GM21390 (cell line): ENCODE measurements around the gene COL25A1.

Source experiments
- ATAC-seq: cut with Tn5 transposase; IDR thresholded peaks from one replicate; pipeline ENCODE4 v1.9.1; 2021; ENCODE audit not compliant: unreplicated experiment

COL25A1 gene

DNA sequence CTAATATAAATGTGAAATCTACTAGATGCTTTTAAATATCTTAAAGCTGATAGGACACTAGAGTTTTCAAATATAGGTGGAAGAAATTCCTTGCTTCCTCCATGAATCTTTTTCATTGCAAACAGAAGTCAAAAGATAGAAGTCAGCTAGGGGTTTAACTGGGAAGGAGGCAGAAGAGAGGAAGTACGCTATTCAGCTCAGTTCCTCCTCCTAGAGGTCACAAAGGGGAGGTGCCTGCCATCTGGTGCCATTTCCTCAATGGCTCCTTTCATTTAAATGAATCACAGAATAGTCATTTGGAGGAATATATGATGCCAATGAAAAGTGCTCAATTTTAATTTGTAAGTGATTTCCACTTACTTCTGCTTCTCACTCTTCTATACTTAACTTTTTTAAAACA, 8.5 kb downstream of the COL25A1 start:
- ATAC-seq, result peak; percentile 94

GRCh38 chr4:109291707-109292238, 10.7 kb downstream of the COL25A1 start:
- ATAC-seq, result no peak

DNA sequence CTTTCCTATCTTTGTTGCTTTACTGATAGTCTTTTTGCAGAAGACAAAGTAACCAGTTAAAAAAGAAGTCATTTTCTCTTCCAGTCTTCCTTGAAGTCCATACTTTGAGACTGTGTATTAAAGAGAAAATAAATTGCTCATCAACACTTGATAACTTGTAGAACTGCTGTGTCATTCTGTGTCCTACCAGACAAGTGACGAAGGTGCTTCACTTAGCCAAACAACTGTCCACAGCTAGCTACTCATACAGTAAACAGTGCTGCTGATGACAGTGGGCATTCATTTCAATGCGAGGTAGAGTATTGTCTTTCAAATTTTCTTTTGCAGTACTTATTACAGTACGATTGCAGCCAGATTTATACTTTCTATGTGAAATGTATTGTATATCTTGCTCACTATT, 11.5 kb downstream of the COL25A1 start:
- no peak for ATAC-seq

- ATAC-seq, result peak; percentile 89
Measured at GRCh38 chr4:109278594-109279031, 23.8 kb downstream of the COL25A1 start.

DNA sequence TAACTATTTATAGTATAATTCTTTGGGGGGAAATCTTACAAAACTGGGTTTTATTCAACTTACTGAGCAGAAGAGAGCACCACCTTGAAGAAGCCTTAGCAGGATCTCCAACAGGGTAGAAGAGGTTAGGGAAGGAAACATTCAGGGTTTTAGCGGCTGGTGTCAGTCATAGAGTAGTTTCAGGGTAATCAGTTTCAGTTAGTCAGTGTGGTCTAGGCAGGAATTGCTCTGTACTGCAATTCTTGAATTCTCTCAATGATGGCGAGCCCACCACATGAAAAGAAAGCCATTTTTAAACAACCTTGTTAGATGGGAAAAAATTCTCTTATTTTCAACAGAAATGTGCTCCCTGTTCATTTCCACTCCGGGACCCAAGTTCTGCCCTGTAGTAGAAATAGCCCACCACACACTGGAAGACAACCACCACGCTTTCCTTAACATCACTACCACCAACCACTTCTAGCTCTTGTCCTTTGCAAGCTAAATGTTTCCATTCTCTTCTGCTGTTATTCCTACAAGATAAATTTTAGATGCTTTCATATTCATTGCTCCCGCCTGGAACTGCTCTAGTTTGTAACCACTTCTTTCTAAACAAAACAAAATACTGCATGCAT, 25.9 kb downstream of the COL25A1 start:
- ATAC-seq, result peak; percentile 79

GRCh38 chr4:109275066-109275745, 27.3 kb downstream of the COL25A1 start:
- ATAC-seq, result no peak

GRCh38 chr4:109266891-109267290, 35.6 kb downstream of the COL25A1 start:
- ATAC-seq, result no peak

DNA sequence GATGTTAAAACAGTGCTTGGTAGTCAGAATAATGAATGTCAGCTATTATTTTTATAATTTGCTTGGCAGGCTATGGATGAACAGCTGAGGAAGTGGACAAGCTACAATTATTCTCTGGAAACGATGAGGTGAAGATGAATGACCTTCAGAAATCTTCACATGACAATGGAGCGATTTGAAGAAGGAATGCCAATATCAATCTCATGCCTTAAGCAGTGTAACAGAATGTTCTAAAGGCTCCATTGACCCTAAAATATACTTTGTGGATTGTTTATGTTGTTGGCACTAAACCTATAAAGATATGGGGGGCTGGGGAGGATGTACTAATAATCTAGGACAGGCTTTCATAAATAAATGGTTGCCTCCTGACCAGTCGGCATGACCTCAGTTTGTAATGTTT, 36.2 kb downstream of the COL25A1 start:
- ATAC-seq, result no peak

DNA sequence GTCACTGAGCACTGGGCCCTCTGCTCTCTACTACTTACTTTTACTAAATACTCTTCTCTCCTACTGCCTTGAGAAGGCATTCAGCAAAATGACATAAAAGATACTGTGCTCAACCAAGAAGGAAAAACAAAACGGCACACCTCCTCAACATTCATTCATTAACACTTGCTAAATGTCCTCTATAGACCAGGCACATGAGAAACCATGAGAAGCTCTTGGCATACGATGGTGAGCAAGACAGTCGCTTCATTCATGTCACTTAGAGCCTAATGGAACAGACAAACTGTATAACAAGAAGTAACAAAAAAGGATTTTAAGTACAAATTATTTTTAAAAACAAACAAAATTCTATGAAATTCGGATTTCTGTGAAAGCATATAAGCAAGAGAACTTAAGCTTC, 38.7 kb downstream of the COL25A1 start:
- ATAC-seq, result no peak

DNA sequence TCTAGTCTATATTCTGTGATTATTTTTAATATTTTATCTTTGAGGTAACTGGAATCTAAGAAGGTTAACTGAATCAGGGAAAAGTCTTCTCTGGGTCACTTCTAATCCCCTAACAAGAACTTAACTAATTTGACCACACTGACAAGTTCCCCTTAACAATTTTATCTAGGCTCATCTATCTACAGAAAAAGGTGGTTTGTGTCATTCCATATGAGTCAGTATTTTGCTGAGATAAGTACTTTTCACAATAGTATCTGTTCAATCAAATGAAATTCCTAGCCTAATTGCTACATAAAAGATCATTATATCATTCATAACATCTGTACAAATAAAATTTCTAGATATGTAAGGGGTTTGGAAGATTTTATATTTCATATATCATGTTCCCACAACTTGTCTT, 45.6 kb downstream of the COL25A1 start:
- no peak for ATAC-seq

DNA sequence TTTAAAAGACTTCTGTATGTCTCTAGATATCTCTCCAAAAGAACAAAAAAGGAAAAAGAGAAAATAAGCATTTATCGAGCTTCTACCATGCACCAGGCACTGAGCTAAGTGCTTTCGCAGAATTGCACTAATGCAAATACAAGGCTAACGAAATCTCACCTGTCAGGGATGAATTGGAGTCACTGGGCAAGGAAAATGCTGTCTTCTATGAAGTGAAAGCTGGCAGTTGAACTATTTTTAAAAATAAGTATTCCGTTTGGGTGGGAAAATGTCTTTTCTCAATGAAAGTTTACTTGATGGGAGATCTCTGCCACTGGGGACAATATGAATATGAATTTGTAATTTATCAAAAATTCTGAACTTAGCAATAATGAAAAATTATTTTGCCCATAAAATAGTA, 47.6 kb downstream of the COL25A1 start:
- ATAC-seq, result no peak

- ATAC-seq, result no peak
Measured at GRCh38 chr4:109251396-109251795, 51.1 kb downstream of the COL25A1 start.

- no peak for ATAC-seq
Measured at GRCh38 chr4:109248322-109248900, 54.0 kb downstream of the COL25A1 start.

DNA sequence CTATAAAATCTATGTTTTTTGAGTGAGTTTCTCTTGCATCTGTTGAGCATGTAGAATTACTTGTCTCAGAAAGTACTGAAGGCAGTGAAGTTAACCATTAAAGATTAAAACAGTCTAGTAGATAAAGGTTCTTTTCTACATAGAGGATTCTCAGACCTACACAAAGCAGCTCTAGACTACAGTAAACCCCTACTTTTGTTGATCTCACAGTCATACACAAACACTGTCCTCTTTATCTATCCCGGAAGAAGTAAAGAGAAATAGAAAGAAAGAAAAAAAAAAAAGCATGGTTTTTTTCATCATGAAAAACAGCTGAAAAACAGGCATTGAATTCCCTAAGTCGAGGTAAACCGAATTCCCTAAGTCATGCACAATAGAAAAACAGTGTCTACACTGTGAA, 58.6 kb downstream of the COL25A1 start:
- ATAC-seq, result no peak

- no peak for ATAC-seq
Measured at GRCh38 chr4:109238746-109239145, 63.7 kb downstream of the COL25A1 start.

DNA sequence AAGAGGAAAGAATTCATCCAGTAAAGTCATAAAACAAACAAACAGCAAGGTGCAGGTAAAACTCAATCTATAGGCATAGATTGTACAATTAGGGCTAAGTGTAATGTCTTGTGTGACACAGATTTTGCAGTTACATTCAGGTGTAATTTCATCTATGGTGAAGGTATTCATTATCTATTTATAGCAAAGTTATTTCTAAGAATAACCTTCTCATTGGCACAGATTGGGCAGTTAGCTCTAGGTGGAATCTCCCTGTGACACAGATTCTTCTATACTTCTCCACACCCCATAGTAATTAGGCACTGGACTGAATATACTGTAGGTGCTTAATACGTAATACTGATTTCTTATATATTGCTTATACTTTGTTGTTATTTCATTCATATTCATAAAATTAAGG, 66.8 kb downstream of the COL25A1 start:
- ATAC-seq, result no peak

GRCh38 chr4:109234596-109234995, 67.9 kb downstream of the COL25A1 start:
- ATAC-seq, result no peak

GRCh38 chr4:109233570-109233969, 68.9 kb downstream of the COL25A1 start:
- ATAC-seq, result no peak

DNA sequence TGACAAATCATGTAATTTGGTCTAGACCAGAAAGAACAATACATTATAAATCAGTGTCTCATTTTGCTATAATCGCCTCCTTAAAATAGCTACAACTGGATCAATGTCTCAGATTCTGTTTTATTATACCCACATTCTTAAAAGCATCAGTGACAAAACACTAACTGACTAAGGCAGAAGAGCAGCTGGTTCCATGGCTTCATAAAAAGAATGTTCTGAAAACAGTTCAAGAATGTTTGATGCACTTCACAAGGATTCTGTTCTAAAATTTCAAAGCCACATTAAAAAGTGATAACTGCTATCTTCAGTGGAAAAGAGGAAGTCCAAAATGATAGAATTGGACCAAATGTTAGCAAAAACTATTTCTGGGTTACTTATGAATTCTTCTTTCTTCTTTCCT, 69.8 kb downstream of the COL25A1 start:
- no peak for ATAC-seq

DNA sequence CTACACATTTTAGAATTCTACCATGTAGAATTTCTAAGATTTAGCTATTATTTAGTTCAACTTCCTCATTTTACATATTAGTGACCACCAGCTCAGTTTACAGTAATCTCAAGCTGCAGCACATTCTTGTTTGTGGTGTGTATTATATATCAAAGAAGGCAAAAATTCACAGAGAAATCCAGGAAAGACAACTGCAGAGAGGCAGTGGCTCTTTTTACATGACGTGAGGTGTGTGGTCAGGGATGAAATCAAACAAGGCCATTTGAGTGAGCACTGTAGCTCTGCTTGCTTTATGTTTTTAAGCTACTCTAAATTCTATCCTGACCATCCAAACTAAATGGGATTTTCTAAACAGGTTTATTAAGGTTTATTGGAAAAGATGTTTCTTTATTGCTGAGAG, 71.1 kb downstream of the COL25A1 start:
- ATAC-seq, result no peak

GRCh38 chr4:109229028-109229427, 73.4 kb downstream of the COL25A1 start:
- no peak for ATAC-seq

DNA sequence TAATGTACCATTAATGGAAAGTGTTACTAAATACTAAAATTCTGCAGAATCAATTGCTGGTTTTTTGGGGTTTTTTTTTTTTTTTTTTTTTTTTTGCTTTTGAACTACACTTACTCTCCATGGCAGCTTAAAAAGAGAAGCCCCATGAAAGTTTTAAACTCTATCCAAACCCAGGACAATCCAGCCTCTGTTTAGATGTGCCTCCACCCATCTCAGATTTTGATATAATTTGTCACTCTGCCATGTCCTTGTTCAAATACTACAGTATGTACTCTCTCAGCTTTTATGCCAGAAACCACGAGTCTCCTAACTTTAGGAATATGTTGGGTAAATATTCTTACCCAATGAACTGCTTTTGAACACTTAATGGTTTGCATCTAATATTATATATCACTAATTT, 84.2 kb downstream of the COL25A1 start:
- ATAC-seq, result no peak
